Airway epithelial cell (primary cell): Measurements from ENCODE around the gene WDFY2. TPM values are rescaled to one million over a fixed set of nuclear protein-coding genes. Genes with fewer than 3 reads are reported as not detected.

Source experiments
- total RNA-seq: library from RNA; depleted of rRNA; stranded (reverse); fragments of >200 nt; gene quantifications from 2 replicates; pipeline ENCODE4 v1.2.3, GENCODE V29; 2015

WDFY2 gene, protein sequence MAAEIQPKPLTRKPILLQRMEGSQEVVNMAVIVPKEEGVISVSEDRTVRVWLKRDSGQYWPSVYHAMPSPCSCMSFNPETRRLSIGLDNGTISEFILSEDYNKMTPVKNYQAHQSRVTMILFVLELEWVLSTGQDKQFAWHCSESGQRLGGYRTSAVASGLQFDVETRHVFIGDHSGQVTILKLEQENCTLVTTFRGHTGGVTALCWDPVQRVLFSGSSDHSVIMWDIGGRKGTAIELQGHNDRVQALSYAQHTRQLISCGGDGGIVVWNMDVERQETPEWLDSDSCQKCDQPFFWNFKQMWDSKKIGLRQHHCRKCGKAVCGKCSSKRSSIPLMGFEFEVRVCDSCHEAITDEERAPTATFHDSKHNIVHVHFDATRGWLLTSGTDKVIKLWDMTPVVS
- 7.6 and 13.6 TPM in 2 replicates for total RNA-seq

DNA sequence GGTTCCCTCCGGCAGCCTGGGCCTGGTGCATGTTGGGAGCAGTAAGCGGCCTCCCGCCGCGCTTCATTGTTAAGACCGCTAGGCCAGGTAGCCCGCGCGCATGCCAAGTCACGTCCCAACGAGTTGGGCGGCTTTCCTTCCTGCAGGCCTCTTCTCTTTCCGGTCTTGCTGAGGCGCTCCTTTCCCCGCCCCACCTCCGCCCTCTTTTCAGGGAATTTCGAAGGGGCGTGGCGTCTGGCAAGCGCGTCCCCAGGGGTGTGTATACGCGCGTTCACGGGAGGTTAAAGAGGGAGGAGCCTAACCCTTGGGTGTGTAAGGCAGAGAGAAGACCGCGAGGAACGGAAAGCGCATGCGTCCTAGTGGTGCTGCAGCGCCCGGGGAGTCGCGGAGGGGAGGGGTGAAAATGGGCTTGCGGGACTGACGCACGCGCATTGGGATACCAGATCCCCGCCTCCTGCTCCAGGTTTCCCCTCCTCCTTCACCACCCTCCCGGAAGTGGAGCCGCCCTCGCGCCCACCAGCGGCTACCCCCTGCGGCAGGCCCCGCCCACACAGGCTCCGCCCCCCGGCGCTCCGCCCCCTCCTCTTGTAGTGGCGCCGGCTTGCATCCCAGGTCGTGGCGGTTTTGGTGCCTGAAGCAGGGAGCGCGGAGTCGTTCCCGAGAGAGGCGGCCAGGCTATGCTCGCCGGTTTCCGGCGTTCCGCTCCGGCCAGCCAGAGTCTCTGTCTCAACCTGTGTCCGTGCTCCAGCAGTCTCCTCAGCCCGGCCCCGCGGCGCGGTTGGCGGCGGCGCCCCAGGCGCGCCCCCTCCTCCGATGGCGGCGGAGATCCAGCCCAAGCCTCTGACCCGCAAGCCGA, at the start of gene WDFY2:
WDFY2 (plus strand) TSS at position 588 of the 856 bp plus-strand sequence; CDS start at position 814, 226 bp downstream.

DNA sequence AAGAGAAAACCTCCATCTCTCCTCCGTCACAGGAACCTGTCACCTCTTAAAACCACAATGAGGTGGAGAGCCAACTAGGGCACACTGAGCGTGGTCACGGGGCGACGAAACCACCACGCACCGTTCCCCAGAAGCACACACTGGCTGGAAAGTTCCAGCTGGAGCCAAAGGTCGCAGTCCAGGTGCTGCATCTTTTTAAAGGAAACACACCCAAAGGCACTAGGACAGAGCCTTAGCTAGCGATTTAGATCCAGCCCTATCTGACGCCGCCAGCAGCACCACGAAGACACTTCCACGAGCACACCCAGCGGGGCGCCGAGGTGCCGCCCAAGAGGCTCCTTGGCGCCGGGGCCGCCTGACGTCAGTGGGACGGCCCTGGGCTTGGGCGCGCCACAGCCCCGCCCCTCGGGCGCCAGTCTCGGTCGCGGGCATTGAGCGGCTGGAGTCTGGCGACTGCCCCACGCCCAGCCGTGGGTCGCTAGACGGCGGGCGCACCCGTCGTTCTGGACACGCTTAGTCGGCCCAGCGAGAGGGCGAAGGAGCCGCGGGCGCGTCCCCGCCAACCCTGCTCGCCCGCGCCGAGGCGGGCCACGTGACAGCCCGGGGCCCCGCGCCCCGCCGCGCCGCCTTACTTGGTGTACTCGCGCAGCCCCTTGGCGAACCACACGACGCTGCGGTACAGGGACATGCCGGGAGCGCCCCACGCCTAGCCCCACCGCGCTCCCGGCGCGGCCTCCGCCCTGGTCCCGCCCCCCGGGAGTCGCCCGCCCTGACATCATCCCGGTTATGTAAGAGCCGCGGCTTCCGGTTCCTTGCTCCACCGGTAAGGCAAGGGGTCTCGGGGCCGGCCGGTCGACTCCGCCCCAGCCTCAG, 219.4 kb downstream of the WDFY2 start, which contains the start of gene DHRS12:
DHRS12 (minus strand) TSS at position 742 of the 873 bp plus-strand sequence. CDS start 4,504 bp downstream, outside the sequence.

Other genes starting within 250 kb of the WDFY2 start
- not detected in 2 replicates for gene SERPINE3, start 244.8 kb upstream of the WDFY2 start, total RNA-seq
- gene INTS6, start 131.4 kb upstream of the WDFY2 start, total RNA-seq = 22.7 and 32.2 TPM in 2 replicates
- 2.3 and 4.6 TPM in 2 replicates for gene DHRS12, start 219.7 kb downstream of the WDFY2 start, total RNA-seq